Measurements from ENCODE around the gene COL19A1.

Gene COL19A1

DNA sequence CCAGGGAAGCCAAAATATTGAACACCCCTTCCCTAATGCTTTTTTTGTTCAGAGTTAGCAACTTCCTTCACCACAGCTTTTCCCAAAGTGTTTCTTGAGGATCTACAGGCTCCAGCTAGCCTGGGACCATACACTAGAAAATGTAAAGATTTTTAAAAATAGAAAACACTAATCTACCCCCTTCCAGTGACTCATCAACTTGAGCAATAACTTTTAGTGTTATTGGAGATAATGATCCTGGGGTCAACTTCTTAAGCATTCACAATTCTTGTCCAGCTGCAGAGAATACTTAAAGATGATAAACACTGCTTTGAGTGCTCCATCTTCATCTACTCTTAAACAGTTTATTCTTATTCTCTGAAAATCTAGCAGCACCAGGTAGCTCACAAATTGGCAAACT is 304.9 kb downstream of the COL19A1 start:
- Histone ChIP-seq H3K27me3 (ENCODE audit: insufficient read depth, low read length, poor library complexity, severe bottlenecking) (no peaks in the 10 kb centered on the region), H3K9me3 (ENCODE audit: insufficient read depth, low read depth, low read length) (no peaks in the 10 kb centered on the region), H2AFZ (ENCODE audit: low read length) (no peak overlapping the region), H3F3A (ENCODE audit: low read depth) (no peaks in the 10 kb centered on the region), H4K20me1 (ENCODE audit: insufficient read depth, low read length, poor library complexity, severe bottlenecking) (no peaks in the 10 kb centered on the region), H3K4me3 (ENCODE audit: low read length, poor library complexity, severe bottlenecking) (no peak overlapping the region), H3K79me2 (ENCODE audit: insufficient read depth, low read length) (no peaks in the 10 kb centered on the region), H3K9ac (ENCODE audit: low read depth, low read length, poor library complexity, severe bottlenecking) (no peak overlapping the region), H3K9me2 (replicated peaks; ENCODE audit: low read depth, low read length) (no peaks in the 10 kb centered on the region), H3K4me2 (ENCODE audit: low read depth, low read length, poor library complexity, severe bottlenecking) (no peak overlapping the region), H3K36me3 (ENCODE audit: insufficient read depth, low read length) (no peaks in the 10 kb centered on the region), H3K4me1 (ENCODE audit: insufficient read depth, low read length, poor library complexity, severe bottlenecking) (peaks cover 25% of the 10 kb centered on the region)
- no peak for TF ChIP-seq EZH2phosphoT487 (IDR thresholded peaks at IDR 0.05; ENCODE audit: borderline replicate concordance)
- TF ChIP-seq, protein P1, sequence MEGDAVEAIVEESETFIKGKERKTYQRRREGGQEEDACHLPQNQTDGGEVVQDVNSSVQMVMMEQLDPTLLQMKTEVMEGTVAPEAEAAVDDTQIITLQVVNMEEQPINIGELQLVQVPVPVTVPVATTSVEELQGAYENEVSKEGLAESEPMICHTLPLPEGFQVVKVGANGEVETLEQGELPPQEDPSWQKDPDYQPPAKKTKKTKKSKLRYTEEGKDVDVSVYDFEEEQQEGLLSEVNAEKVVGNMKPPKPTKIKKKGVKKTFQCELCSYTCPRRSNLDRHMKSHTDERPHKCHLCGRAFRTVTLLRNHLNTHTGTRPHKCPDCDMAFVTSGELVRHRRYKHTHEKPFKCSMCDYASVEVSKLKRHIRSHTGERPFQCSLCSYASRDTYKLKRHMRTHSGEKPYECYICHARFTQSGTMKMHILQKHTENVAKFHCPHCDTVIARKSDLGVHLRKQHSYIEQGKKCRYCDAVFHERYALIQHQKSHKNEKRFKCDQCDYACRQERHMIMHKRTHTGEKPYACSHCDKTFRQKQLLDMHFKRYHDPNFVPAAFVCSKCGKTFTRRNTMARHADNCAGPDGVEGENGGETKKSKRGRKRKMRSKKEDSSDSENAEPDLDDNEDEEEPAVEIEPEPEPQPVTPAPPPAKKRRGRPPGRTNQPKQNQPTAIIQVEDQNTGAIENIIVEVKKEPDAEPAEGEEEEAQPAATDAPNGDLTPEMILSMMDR (conservative IDR thresholded peaks at IDR 0.05; ENCODE audit: low read length): no peak

DNA sequence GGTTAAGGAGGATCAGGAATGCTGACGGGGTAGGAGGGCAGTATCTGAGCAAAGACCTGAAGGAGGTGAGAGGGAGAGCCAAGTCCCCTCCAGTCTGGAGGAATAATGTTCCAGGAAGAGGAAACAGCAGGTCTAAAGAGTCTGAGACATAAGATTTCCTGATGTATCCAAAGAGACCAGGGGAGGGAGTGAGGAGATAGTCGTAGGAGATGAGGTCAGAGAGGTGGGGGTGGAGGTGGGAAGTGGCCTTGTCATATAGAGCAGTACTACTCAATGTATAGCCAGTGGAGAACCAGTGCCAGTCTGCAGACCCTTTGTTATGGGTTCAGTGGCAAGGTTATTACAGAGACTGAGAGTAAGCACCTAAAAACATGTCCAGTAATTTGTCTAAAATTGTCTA is 305.9 kb downstream of the COL19A1 start:
- peak overlapping the region; percentile 50 for H3K4me2 ChIP-seq (ENCODE audit: low read depth, low read length, poor library complexity, severe bottlenecking)
- no peak overlapping the region; the same call in 1 of the 2 replicates for H2AFZ ChIP-seq (ENCODE audit: low read length)
- H3K9me3 ChIP-seq (ENCODE audit: insufficient read depth, low read depth, low read length): no peaks in the 10 kb centered on the region
- peaks cover 25% of the 10 kb centered on the region for H3K4me1 ChIP-seq (ENCODE audit: insufficient read depth, low read length, poor library complexity, severe bottlenecking)
- no peaks in the 10 kb centered on the region for H3K27me3 ChIP-seq (ENCODE audit: insufficient read depth, low read length, poor library complexity, severe bottlenecking)
- no peak overlapping the region for H3K4me3 ChIP-seq (ENCODE audit: low read length, poor library complexity, severe bottlenecking)
- H3F3A ChIP-seq (ENCODE audit: low read depth): no peaks in the 10 kb centered on the region
- H3K9ac ChIP-seq (ENCODE audit: low read depth, low read length, poor library complexity, severe bottlenecking): no peak overlapping the region
- no peaks in the 10 kb centered on the region for H3K36me3 ChIP-seq (ENCODE audit: insufficient read depth, low read length)
- H3K9me2 ChIP-seq (replicated peaks; ENCODE audit: low read depth, low read length): no peaks in the 10 kb centered on the region
- TF ChIP-seq, protein P1 (conservative IDR thresholded peaks at IDR 0.05; ENCODE audit: low read length): no peak
- TF ChIP-seq EZH2phosphoT487 (IDR thresholded peaks at IDR 0.05; ENCODE audit: borderline replicate concordance): no peak
- no peaks in the 10 kb centered on the region for H3K79me2 ChIP-seq (ENCODE audit: insufficient read depth, low read length)
- H4K20me1 ChIP-seq (ENCODE audit: insufficient read depth, low read length, poor library complexity, severe bottlenecking): no peaks in the 10 kb centered on the region

DNA sequence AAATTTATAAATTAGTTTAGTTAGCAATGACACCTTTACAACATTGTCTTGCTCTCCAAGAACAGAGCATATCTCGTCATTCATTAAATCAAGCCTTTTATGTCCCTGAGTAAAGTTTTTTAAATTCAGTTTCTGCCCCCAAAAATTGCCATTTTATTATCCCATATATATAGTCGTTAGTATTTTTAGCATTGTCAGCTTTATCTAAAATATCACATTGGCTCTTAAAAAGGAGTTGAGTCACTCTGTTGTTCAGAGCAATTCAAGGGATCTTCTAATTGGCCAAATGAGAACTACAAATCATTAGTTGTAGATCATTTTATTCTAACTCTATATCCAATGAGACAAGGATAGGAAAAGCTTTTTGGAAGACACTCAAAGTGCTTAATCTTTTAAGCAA is 309.4 kb downstream of the COL19A1 start:
- H2AFZ ChIP-seq (ENCODE audit: low read length): no peak overlapping the region

More for the DNA sequence above, 309.4 kb downstream of the COL19A1 start:
- no peaks in the 10 kb centered on the region for H3K36me3 ChIP-seq (ENCODE audit: insufficient read depth, low read length)
- H3K9me2 ChIP-seq (replicated peaks; ENCODE audit: low read depth, low read length): no peaks in the 10 kb centered on the region
- peaks cover 31% of the 10 kb centered on the region for H3K4me1 ChIP-seq (ENCODE audit: insufficient read depth, low read length, poor library complexity, severe bottlenecking)
- no peak overlapping the region for H3K4me2 ChIP-seq (ENCODE audit: low read depth, low read length, poor library complexity, severe bottlenecking)
- H3K9ac ChIP-seq (ENCODE audit: low read depth, low read length, poor library complexity, severe bottlenecking): no peak overlapping the region
- no peak for TF ChIP-seq EZH2phosphoT487 (IDR thresholded peaks at IDR 0.05; ENCODE audit: borderline replicate concordance)
- TF ChIP-seq, protein P1 (conservative IDR thresholded peaks at IDR 0.05; ENCODE audit: low read length): no peak
- no peaks in the 10 kb centered on the region for H3K79me2 ChIP-seq (ENCODE audit: insufficient read depth, low read length)
- H3K4me3 ChIP-seq (ENCODE audit: low read length, poor library complexity, severe bottlenecking): no peak overlapping the region
- H4K20me1 ChIP-seq (ENCODE audit: insufficient read depth, low read length, poor library complexity, severe bottlenecking): no peaks in the 10 kb centered on the region
- H3K9me3 ChIP-seq (ENCODE audit: insufficient read depth, low read depth, low read length): no peaks in the 10 kb centered on the region
- H3K27me3 ChIP-seq (ENCODE audit: insufficient read depth, low read length, poor library complexity, severe bottlenecking): no peaks in the 10 kb centered on the region
- H3F3A ChIP-seq (ENCODE audit: low read depth): no peaks in the 10 kb centered on the region

Measured in Loucy (cell line).